WTC11 (cell line): ENCODE data around the gene SNX17. TPM values are rescaled to one million over a fixed set of nuclear protein-coding genes. Genes with fewer than 3 reads are reported as not detected.
A peak's percentile ranks its signal among the peaks of the same experiment; 100 is the strongest.

ENCODE experiments used
- ATAC-seq: fragments of 200-7000 bp; cut with Tn5 transposase; 2 replicates; pipeline ENCODE4 v1.10.0; 2021; ENCODE audit warnings: mild to moderate bottlenecking, moderate library complexity
- CTCF ChIA-PET: fragments of 300-600 bp; sonication (Branson Sonifier 250); formaldehyde crosslinking; loops from one replicate; lab custom pipeline; 2021; ENCODE audit warnings: antibody characterized with exemption; lab: Charles Lee
- POLR2A ChIA-PET: fragments of 350-600 bp; sonication (Branson Sonifier 250); formaldehyde crosslinking; loops from one replicate; lab custom pipeline; 2021; ENCODE audit warnings: antibody characterized with exemption; lab: Charles Lee
- DNase-seq: peaks from one replicate; pipeline ENCODE4 v3.0.0; 2021; ENCODE audit warnings: low spot score
- H3K27ac Mint-ChIP-seq: 2 replicates; pipeline ENCODE4 v1.8.0; 2021; ENCODE audit warnings: mixed read lengths
- H3K27me3 Mint-ChIP-seq: 2 replicates; pipeline ENCODE4 v1.8.0; 2021; ENCODE audit warnings: low read depth, mild to moderate bottlenecking, moderate library complexity, mixed read lengths
- H3K36me3 Mint-ChIP-seq: 2 replicates; pipeline ENCODE4 v1.8.0; 2021; ENCODE audit warnings: mixed read lengths
- H3K4me1 Mint-ChIP-seq: 2 replicates; pipeline ENCODE4 v1.8.0; 2022; ENCODE audit warnings: mixed read lengths
- H3K4me3 Mint-ChIP-seq: 2 replicates; pipeline ENCODE4 v1.8.0; 2021; ENCODE audit warnings: mild to moderate bottlenecking, moderate library complexity, mixed read lengths
- H3K9me3 Mint-ChIP-seq: 2 replicates; pipeline ENCODE4 v1.8.0; 2021; ENCODE audit warnings: mixed read lengths
- ARID4B ChIP-seq: sonication (generic); formaldehyde crosslinking; IDR thresholded peaks from 2 replicates; pipeline ENCODE4 v1.8.0; 2023; ENCODE audit warnings: missing genetic modification reagents, mild to moderate bottlenecking, borderline replicate concordance
- E2F5 ChIP-seq: sonication (generic); formaldehyde crosslinking; IDR thresholded peaks from 2 replicates; pipeline ENCODE4 v1.8.1; 2022; ENCODE audit warnings: mild to moderate bottlenecking, moderate library complexity, missing genetic modification reagents
- ESRRA ChIP-seq: sonication (generic); formaldehyde crosslinking; IDR thresholded peaks from 2 replicates; pipeline ENCODE4 v1.8.1; 2022; ENCODE audit warnings: mild to moderate bottlenecking, missing genetic modification reagents, borderline replicate concordance
- FOXJ3 ChIP-seq: sonication (generic); formaldehyde crosslinking; IDR thresholded peaks from 2 replicates; pipeline ENCODE4 v1.9.0; 2021; ENCODE audit warnings: missing genetic modification reagents, mild to moderate bottlenecking, borderline replicate concordance
- FOXK1 ChIP-seq: sonication (generic); formaldehyde crosslinking; IDR thresholded peaks from 2 replicates; pipeline ENCODE4 v1.8.0; 2022; ENCODE audit warnings: mild to moderate bottlenecking, moderate library complexity, missing genetic modification reagents
- GRHL2 ChIP-seq: fragments of 250-450 bp; sonication (Bioruptor Pico); IDR thresholded peaks from 2 replicates; pipeline ENCODE4 v1.8.0; 2022; ENCODE audit warnings: mild to moderate bottlenecking, moderate library complexity; ENCODE audit not compliant: insufficient replicate concordance, severe bottlenecking
- GTF2I ChIP-seq: fragments of 250-450 bp; sonication (Bioruptor Pico); conservative IDR thresholded peaks from 2 replicates; pipeline ENCODE4 v1.4.0; 2021; ENCODE audit warnings: mild to moderate bottlenecking
- HMGA2 ChIP-seq: fragments of 250-450 bp; sonication (Bioruptor Pico); IDR thresholded peaks from 2 replicates; pipeline ENCODE4 v1.4.0; 2021; ENCODE audit warnings: mild to moderate bottlenecking, moderate library complexity
- IRF1 ChIP-seq: sonication (generic); formaldehyde crosslinking; IDR thresholded peaks from 2 replicates; pipeline ENCODE4 v1.8.0; 2023; ENCODE audit warnings: missing genetic modification reagents
- JAZF1 ChIP-seq: fragments of 250-450 bp; sonication (Bioruptor Pico); IDR thresholded peaks from 2 replicates; pipeline ENCODE4 v1.9.0; 2021; ENCODE audit warnings: moderate library complexity, mild to moderate bottlenecking, inconsistent platforms
- MLX ChIP-seq: sonication (generic); formaldehyde crosslinking; IDR thresholded peaks from 2 replicates; pipeline ENCODE4 v1.8.1; 2023; ENCODE audit warnings: mild to moderate bottlenecking, missing genetic modification reagents, moderate library complexity
- NR1H2 ChIP-seq: sonication (generic); formaldehyde crosslinking; IDR thresholded peaks from 2 replicates; pipeline ENCODE4 v1.9.0; 2021; ENCODE audit warnings: mild to moderate bottlenecking, moderate library complexity, missing genetic modification reagents
- NR2C2 ChIP-seq: sonication (generic); formaldehyde crosslinking; IDR thresholded peaks from 2 replicates; pipeline ENCODE4 v1.8.0; 2022; ENCODE audit warnings: mild to moderate bottlenecking, missing genetic modification reagents
- OVOL2 ChIP-seq: fragments of 250-450 bp; sonication (Bioruptor Pico); IDR thresholded peaks from 2 replicates; pipeline ENCODE4 v1.9.0; 2021; ENCODE audit warnings: mild to moderate bottlenecking, borderline replicate concordance
- PRDM15 ChIP-seq: sonication (generic); formaldehyde crosslinking; IDR thresholded peaks from 2 replicates; pipeline ENCODE4 v1.8.0; 2022; ENCODE audit warnings: missing genetic modification reagents
- RELA ChIP-seq: sonication (generic); formaldehyde crosslinking; IDR thresholded peaks from 2 replicates; pipeline ENCODE4 v1.8.1; 2022; ENCODE audit warnings: missing genetic modification reagents, mild to moderate bottlenecking, borderline replicate concordance
- RORB ChIP-seq: fragments of 250-450 bp; sonication (Bioruptor Pico); IDR thresholded peaks from 2 replicates; pipeline ENCODE4 v1.9.0; 2021; ENCODE audit warnings: mild to moderate bottlenecking
- TEAD1 ChIP-seq: sonication (generic); formaldehyde crosslinking; IDR thresholded peaks from 2 replicates; pipeline ENCODE4 v1.8.0; 2022; ENCODE audit warnings: mild to moderate bottlenecking, missing genetic modification reagents
- USF1 ChIP-seq: sonication (generic); formaldehyde crosslinking; IDR thresholded peaks from 2 replicates; pipeline ENCODE4 v1.8.0; 2022; ENCODE audit warnings: mild to moderate bottlenecking, missing genetic modification reagents
- ZNF219 ChIP-seq: sonication (generic); formaldehyde crosslinking; IDR thresholded peaks from 2 replicates; pipeline ENCODE4 v1.8.0; 2023; ENCODE audit warnings: missing genetic modification reagents, mild to moderate bottlenecking, borderline replicate concordance
- total RNA-seq: library from RNA; stranded (reverse); gene quantifications from 3 replicates; pipeline ENCODE4 v1.2.3, GENCODE V29; 2021

The SNX17 gene
- total RNA-seq, 1 experiment from 2014 or later = 74.7 TPM

GRCh38 chr2:27376151-27376865 lies 5.9 kb downstream of the SNX17 start (continued):
- TF ChIP-seq GRHL2 (CRISPR knock-in tag) (no peak), NR1H2 (CRISPR knock-in tag) (no peak), E2F5 (no peak), RORB (CRISPR knock-in tag) (no peak), RELA (no peak), NR2C2 (CRISPR knock-in tag) (no peak), FOXJ3 (CRISPR knock-in tag) (no peak), JAZF1 (CRISPR knock-in tag) (no peak)

- ATAC-seq = no peak
- POLR2A ChIA-PET = interaction anchor here (0.7 kb wide), 1 partner anchor 55 kb away, joined by 3 read pairs; the partner anchor contains the start of gene MPV17
Observed at GRCh38 chr2:27376866-27377617, 6.6 kb downstream of the SNX17 start.

GRCh38 chr2:27377618-27378095 lies 7.2 kb downstream of the SNX17 start:
- H3K27ac Mint-ChIP-seq = peak overlapping the region; percentile 41; the same call in 1 of the 2 replicates
- POLR2A ChIA-PET = interaction anchor here (0.7 kb wide), 1 partner anchor 55 kb away, joined by 3 read pairs; the partner anchor contains the start of gene MPV17
- peaks cover 63% of the 10 kb centered on the region for H3K36me3 Mint-ChIP-seq
- no peak for TF ChIP-seq MLX
- no peak for TF ChIP-seq PRDM15 (CRISPR knock-in tag)
- no peak for TF ChIP-seq JAZF1 (CRISPR knock-in tag)
- TF ChIP-seq ZNF219 (CRISPR knock-in tag) = no peak
- no peak for TF ChIP-seq GTF2I (CRISPR knock-in tag)
- no peak for TF ChIP-seq ARID4B (CRISPR knock-in tag)
- TF ChIP-seq USF1 (CRISPR knock-in tag) = no peak
- no peak for TF ChIP-seq IRF1 (CRISPR knock-in tag)
- TF ChIP-seq TEAD1 (CRISPR knock-in tag) = no peak

More at GRCh38 chr2:27376866-27377617, 6.6 kb downstream of the SNX17 start:
- no peak overlapping the region for H3K4me3 Mint-ChIP-seq
- no peaks in the 10 kb centered on the region for H3K9me3 Mint-ChIP-seq
- no peaks in the 10 kb centered on the region; the same call in 1 of the 2 replicates for H3K27me3 Mint-ChIP-seq
- peaks cover 63% of the 10 kb centered on the region for H3K36me3 Mint-ChIP-seq
- H3K4me1 Mint-ChIP-seq = peaks cover 25% of the 10 kb centered on the region
- CTCF ChIA-PET = no interaction called here
- 0 out of 2 replicates have a peak overlapping the region, but pooled peaks have one; percentile 49 for H3K27ac Mint-ChIP-seq
- TF ChIP-seq OVOL2 (CRISPR knock-in tag) (no peak), FOXK1 (CRISPR knock-in tag) (no peak), HMGA2 (CRISPR knock-in tag) (no peak), ESRRA (CRISPR knock-in tag) (no peak)
- no peak for DNase-seq

More at GRCh38 chr2:27377618-27378095, 7.2 kb downstream of the SNX17 start:
- DNase-seq (no peak), ATAC-seq (no peak)
- no peaks in the 10 kb centered on the region; the same call in 1 of the 2 replicates for H3K27me3 Mint-ChIP-seq
- no peak overlapping the region for H3K4me3 Mint-ChIP-seq
- H3K9me3 Mint-ChIP-seq = no peaks in the 10 kb centered on the region
- CTCF ChIA-PET = no interaction called here
- peaks cover 22% of the 10 kb centered on the region for H3K4me1 Mint-ChIP-seq
